Measurements from ENCODE around the gene HTR6.
A peak's percentile ranks its signal among the peaks of the same experiment; 100 is the strongest.

HTR6 gene

GRCh38 chr1:19639999-19640362 lies 24.7 kb upstream of the HTR6 start:
- DNase-seq: peak; percentile 53

- no peak for DNase-seq
Observed at GRCh38 chr1:19640363-19641316, 24.0 kb upstream of the HTR6 start.

GRCh38 chr1:19643121-19643520 lies 21.6 kb upstream of the HTR6 start:
- peak; percentile 81 for DNase-seq

- DNase-seq: peak; percentile 55
Observed at GRCh38 chr1:19643602-19644394, 20.9 kb upstream of the HTR6 start, which contains the start of gene NBL1. NBL1 (plus strand) TSS chr1:19644311; CDS start chr1:19655031, 10,720 bp downstream.

GRCh38 chr1:19644395-19644680 lies 20.3 kb upstream of the HTR6 start:
- no peak for DNase-seq

- peak; percentile 59 for DNase-seq
Observed at GRCh38 chr1:19644681-19645410, 19.8 kb upstream of the HTR6 start.

GRCh38 chr1:19645411-19646251 lies 19.0 kb upstream of the HTR6 start:
- no peak for DNase-seq

- no peak for DNase-seq
Observed at GRCh38 chr1:19646377-19647319, 18.0 kb upstream of the HTR6 start.

- no peak for DNase-seq
Observed at GRCh38 chr1:19647643-19648042, 17.0 kb upstream of the HTR6 start.

GRCh38 chr1:19648239-19648638 lies 16.4 kb upstream of the HTR6 start:
- DNase-seq: no peak

GRCh38 chr1:19648689-19649088 lies 16.0 kb upstream of the HTR6 start:
- DNase-seq: no peak

- no peak for DNase-seq
Observed at GRCh38 chr1:19650416-19651140, 14.1 kb upstream of the HTR6 start.

GRCh38 chr1:19651141-19651737 lies 13.4 kb upstream of the HTR6 start:
- peak; percentile 52 for DNase-seq

- no peak for DNase-seq
Observed at GRCh38 chr1:19654386-19654785, 10.3 kb upstream of the HTR6 start.

- no peak for DNase-seq
Observed at GRCh38 chr1:19654886-19655717, 9.6 kb upstream of the HTR6 start.

GRCh38 chr1:19655718-19656080 lies 9.0 kb upstream of the HTR6 start:
- no peak for DNase-seq

- no peak for DNase-seq
Observed at GRCh38 chr1:19656134-19656779, 8.4 kb upstream of the HTR6 start.

- DNase-seq: no peak
Observed at GRCh38 chr1:19656780-19657466, 7.8 kb upstream of the HTR6 start.

Data from HCEC 1CT (cell line).